ENCODE data around the gene FBLN1. TPM values are rescaled to one million over a fixed set of nuclear protein-coding genes. Genes with fewer than 3 reads are reported as not detected.

FBLN1 gene
- total and polyA plus RNA-seq, 4 experiments from 2014 or later, result not detected

Other genes with a start within 250 kb of the FBLN1 start
- not detected for gene UPK3A, start 217.9 kb upstream of the FBLN1 start, total RNA-seq
- gene UPK3A, start 217.9 kb upstream of the FBLN1 start, polyA plus RNA-seq, result not detected
- 100 to 1,000 TPM; 119 to 122 TPM for gene FAM118A, start 192.9 kb upstream of the FBLN1 start, total RNA-seq
- 10 to 100 TPM; 34.5 to 51.0 TPM for gene FAM118A, start 192.9 kb upstream of the FBLN1 start, polyA plus RNA-seq
- gene SMC1B, start 89.3 kb upstream of the FBLN1 start, total RNA-seq, result under 1 TPM in 1 of 2 experiments, not detected in 1; 0.08 TPM
- not detected for gene SMC1B, start 89.3 kb upstream of the FBLN1 start, polyA plus RNA-seq
- not detected for gene RIBC2, start 89.2 kb upstream of the FBLN1 start, total RNA-seq
- under 1 TPM in 1 of 2 donors, not detected in 1; 0.13 TPM for gene RIBC2, start 89.2 kb upstream of the FBLN1 start, polyA plus RNA-seq
- gene ATXN10, start 169.0 kb downstream of the FBLN1 start, total RNA-seq, result 10 to 100 TPM; 61.8 to 69.0 TPM
- gene ATXN10, start 169.0 kb downstream of the FBLN1 start, polyA plus RNA-seq, result 100 to 1,000 TPM in 1 of 2 donors, 10 to 100 TPM in 1; 83.5 to 102 TPM

Data from CD4-positive, alpha-beta memory T cell (primary cell).